Stomach (tissue), 4 donors: ENCODE measurements around the gene HSPB6.

ENCODE experiments used
- EP300 ChIP-seq: sonication (generic); formaldehyde crosslinking; IDR thresholded peaks from one replicate; pipeline ENCODE4 v1.6.1; 2017; ENCODE audit warnings: antibody characterized with exemption
- POLR2A ChIP-seq, 4 donors: fragments of 450-650 bp; IDR thresholded peaks; one replicate each; pipeline ENCODE4 v1.6.1; 2016; ENCODE audit warnings: antibody characterized with exemption in 4 of 4, control low read depth in 2 of 4, mild to moderate bottlenecking in 1 of 4, moderate library complexity in 1 of 4
- POLR2AphosphoS5 ChIP-seq, 3 donors: sonication (generic); formaldehyde crosslinking; IDR thresholded peaks; one replicate each; pipeline ENCODE4 v1.6.1; 2016; ENCODE audit warnings: antibody characterized with exemption in 3 of 3
- TF ChIP-seq, protein P1 (sequence below), 7 experiments: fragments of 450-650 bp in 4 of 7; fragments of 200-600 bp in 3 of 7; sonication (generic) in 3 of 7; IDR thresholded peaks; one replicate each; pipeline ENCODE4 v1.5.1; 2016 to 2019; ENCODE audit warnings: antibody characterized with exemption in 7 of 7, control low read depth in 2 of 7, mild to moderate bottlenecking in 1 of 7

DNA sequence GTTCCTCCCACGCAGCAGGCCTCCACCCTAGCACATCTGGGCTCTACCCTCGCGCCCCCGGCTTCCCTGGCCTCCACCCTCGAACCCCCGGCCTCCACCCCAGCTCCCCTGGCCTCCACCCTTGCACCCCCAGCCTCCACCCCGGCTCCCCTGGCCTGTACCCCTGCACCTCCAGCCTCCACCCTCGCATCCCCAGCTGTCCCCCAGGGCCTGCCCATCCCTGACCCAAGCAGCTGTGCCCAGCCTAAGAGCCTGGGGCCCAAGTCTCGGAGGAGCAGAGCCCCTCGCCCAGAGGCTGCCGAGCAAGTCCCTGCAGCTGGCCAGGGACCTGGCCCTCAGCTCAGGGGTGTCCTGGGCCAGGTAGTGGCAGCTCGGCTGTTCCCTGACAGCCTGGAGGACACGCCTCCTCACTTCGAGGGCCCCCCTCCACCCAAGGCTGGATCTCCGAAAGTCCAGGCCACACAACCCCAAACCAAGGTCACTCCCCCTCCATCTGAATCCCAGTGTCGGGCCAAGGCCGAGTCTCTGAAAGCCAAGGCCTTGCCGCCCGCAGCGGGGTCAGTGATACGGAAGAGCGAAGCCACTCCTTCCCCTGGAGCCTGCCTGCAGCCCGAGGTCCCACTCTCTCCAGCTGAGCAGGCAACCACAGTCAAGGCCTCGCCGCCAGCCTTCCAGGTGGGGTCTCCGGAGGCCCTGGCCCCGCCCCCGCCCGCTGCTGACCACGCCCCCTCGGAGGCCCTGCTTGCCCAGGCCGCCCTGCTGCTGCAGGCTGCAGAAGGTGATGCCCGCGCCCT, 10.7 kb upstream of the HSPB6 start:
- TF ChIP-seq, protein P1, sequence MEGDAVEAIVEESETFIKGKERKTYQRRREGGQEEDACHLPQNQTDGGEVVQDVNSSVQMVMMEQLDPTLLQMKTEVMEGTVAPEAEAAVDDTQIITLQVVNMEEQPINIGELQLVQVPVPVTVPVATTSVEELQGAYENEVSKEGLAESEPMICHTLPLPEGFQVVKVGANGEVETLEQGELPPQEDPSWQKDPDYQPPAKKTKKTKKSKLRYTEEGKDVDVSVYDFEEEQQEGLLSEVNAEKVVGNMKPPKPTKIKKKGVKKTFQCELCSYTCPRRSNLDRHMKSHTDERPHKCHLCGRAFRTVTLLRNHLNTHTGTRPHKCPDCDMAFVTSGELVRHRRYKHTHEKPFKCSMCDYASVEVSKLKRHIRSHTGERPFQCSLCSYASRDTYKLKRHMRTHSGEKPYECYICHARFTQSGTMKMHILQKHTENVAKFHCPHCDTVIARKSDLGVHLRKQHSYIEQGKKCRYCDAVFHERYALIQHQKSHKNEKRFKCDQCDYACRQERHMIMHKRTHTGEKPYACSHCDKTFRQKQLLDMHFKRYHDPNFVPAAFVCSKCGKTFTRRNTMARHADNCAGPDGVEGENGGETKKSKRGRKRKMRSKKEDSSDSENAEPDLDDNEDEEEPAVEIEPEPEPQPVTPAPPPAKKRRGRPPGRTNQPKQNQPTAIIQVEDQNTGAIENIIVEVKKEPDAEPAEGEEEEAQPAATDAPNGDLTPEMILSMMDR (IDR thresholded peaks at IDR 0.05): no peak
- TF ChIP-seq POLR2A (IDR thresholded peaks at IDR 0.05) (no peak), POLR2AphosphoS5 (IDR thresholded peaks at IDR 0.05) (no peak), EP300 (no peak)
